ENCODE measurements around the gene GGA2.
A peak's percentile ranks its signal among the peaks of the same experiment; 100 is the strongest.
"Not testable (repeated sequence)": the region's sequence is repeated elsewhere in the genome, so short reads cannot be mapped to it uniquely, and the experiment has no call there.

Gene GGA2

DNA sequence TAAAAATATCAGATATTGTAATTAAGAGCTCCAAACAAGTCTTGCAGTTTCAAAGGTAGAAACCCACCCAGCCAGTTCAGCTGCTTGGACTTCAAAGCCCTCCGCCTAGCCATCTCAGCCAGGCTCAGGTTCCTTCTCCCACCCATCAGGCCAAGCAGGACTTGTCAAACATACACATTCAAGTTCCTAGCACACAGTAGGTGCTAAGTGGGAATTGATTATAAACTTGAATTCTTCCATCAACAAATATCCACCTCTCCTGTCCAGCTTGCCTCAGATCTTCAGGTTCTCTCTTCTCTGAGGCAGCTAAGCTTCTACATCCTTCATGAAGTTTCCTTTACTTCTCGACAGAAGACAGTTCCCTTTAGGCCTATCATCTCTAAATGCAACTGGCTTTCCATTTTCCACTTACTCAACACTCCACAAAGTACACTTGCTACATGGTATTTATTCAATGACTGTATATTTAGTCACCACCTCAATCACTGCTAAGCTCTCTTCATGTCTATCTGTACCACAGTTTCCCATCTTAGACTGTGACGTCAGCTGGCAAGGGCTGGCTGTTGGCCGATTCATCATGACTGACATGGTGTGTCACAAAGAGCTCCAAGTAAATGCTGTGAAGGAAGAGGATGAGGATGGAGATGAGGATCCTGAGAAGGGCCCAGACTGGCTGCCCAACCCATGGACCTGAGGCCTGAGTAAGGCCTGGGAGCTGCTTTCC, 44.0 kb downstream of the GGA2 start:
- DNase-seq (ENCODE audit: low read depth), result no peak

DNA sequence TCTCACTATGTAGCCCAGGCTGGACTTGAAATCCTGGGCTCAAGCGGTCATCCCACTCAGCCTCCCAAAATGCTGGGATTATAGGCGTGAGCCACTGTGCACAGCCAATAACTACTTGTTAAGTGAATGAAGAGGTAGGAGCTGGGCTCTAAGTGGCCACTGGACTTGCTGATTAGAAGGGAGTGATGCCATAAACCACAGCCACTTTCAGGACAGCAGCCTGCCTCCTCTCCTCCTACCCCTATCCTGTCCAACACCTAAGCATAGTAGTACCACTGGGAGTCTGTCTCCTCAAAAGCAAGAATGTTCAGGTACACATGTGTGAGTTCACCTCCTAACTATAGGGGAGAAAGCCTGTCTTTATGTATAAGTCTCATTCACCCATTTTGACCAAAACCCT, 45.1 kb downstream of the GGA2 start:
- DNase-seq (ENCODE audit: low read depth), result no peak

DNA sequence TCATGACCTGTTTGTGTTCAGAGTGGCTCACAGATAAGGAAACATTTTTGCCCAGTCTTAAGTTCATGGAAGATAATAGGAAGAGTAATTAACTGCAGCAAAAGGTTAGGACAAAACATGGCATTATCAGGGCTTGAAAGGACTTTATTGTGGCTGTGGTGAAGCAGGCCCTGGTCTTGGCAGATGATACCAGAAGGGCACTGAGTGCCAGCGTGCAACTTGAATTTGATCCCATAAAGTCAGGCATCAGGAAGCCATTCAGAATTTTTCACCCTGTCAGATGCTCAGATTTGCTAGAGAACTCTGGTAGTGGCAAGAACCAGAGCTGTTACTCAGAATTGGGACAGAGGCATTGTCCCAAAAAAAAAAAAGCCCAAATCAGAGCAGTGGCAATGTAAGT, 46.1 kb downstream of the GGA2 start:
- no peak for DNase-seq (ENCODE audit: low read depth)

DNA sequence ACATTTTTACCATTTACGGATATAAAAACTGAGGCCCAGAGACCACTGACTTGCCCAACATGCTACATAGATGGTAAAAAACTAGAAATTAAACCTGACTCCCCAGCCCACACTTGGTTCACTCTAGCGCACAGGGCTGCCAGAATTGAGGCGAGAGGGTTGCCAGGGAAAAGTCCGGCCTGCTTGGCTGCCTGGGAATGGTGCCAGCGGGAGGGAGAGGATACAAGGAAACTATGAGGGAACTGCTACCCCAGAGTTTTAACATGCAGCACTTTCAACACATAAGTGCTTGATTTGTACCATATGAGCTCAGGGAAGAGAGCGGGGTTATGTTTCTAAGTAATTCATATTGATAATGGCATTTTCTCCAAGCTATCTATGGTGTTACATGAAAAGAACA, 47.3 kb downstream of the GGA2 start:
- DNase-seq (ENCODE audit: low read depth), result not testable (repeated sequence)

DNA sequence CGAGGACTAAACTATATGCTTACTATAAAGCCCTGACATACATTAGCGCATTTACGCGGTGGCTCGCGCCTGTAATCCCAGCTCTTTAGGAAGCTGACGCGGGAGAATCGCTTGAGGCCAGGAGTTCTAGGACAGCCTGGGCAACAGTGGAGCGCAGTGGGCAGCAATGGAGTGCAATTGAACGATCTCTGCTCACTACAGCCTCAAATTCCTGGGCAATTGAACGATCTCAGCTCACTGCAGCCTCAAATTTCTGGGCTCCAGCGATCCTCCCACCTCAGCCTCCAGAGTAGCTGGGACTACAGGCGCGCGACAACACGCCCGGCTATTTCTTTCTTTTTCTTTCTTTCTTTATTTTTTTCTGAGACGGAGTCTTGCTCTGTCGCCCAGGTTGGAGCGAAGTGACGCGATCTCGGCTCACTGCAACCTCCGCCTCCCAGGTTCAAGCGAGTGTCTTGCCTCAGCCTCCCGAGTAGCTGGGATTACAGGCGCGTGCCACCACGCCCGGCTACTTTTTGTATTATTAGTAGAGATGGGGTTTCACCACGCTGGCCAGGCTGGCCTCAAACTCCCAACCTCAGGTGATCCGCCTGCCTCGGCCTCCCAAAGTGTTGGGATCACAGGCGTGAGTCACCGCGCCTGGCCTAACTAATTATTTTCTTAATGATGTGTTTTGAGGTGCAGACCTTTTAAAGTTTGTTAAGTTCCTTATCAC, 56.8 kb downstream of the GGA2 start:
- DNase-seq (ENCODE audit: low read depth), result no peak

DNA sequence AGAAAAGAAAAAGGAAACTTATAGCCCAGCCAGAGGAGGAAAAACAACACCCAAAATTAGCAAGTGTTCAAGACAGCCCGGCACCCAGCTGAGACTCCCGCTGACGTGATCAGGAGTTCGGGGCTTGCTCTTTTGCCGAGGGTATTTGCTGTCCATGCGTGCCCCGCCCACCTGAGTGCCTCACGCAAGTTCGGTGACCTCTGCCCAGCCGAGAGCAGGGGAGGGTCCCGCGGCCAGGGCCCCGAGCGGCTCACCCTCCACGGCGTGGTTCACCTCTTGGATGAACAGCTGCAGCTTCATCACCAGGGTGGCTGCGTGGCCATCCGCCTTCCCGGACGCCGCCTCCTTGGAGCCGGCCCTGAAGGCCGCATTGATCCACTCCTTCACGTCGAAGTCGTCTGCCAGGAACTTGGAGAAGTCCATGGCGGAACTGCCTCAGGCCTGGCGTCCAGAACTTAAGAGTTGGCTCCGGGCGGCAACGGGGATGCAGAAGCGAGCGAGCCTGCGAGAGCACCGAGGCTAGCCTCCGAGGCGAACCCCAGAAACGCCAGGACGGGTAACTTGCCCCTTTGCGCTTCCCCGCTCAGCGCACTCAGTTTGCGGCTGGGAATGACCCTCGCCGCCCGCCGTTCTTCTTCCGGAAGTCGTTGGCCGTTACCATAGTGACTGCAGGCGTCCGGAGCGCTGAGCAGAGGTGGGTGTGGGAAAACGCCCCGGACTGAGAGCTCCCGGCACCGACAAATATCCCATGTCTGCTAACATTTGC, 57.5 kb downstream of the GGA2 start, which contains the start of gene COG7:
Gene COG7, minus strand, starts transcription at position 618 of the 766 bp plus-strand sequence. Its CDS starts 195 bp downstream, at position 423.
- DNase-seq (ENCODE audit: low read depth), result peak; percentile 73

DNA sequence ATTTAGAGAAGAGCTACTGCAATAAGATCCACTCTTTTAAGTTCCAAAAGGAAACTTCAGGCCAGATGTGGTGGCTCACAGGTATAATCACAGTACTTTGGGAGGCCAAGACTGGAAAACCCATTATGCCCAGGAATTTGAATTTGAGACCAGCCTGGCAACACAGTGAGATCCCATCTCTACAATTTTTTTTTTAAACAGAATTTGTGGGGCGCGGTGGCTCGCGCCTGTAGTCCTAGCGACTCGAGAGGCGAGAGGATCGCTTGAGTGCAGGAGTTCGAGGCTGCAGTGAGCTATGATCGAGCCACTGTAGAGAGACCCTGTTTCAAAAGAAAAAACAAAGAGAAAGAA, 58.1 kb downstream of the GGA2 start:
- no peak for DNase-seq (ENCODE audit: low read depth)

DNA sequence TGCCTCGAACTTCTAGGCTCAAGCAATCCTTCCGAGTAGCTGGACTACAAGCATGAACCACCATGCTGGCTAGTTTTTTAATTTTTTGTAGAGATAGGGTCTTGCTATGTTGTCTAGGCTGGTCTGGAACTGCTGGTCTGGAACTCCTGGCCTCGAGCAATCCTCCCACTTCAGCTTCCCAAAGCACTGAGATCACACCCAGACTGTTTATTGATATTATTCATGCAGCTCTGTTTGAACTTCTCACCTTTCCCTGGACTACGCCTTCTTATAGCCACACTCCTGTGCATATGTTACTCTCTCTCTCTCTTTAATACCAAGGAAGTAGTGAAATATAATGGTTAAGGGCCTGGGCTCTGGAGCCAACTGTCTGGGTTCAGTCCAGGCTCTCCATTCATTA, 61.9 kb downstream of the GGA2 start:
- no peak for DNase-seq (ENCODE audit: low read depth)

DNA sequence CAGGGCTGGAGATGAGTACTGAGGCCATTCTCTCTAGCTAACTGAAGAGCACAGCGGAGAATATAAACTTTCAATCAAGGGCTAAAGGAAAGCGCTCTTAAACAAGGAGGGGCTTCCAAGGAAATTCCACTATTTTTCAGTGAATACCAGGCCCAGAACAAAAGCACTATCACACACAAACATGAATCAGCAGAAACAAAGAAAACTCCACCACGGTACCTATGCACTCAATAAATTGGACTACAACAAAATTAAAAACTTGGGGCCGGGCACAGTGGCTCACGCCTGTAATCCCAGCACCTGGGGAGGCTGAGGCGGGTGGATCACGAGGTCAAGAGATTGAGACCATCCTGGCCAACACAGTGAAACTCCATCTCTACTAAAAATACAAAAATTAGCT, 72.8 kb downstream of the GGA2 start:
- not testable (repeated sequence) for DNase-seq (ENCODE audit: low read depth)

DNA sequence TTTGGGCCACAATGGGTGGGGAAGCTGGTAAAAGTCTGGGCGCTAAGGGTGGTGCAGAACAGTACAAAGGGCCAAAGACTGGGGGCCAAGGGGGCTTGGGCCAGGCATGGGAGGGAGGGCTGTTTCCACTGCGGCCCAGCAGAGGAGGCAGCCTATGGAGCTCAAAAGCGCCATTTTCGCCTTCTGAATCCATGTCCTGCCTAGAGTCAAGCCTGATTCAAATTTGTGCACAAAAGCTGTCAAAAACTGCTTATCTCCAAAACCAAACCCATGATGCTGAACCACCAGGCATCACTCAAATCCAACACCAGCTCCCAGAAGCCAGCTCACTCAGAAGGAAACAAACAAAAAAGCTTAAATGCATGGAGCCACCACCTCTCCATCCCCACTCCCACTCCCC, 73.3 kb downstream of the GGA2 start:
- DNase-seq (ENCODE audit: low read depth), result no peak

DNA sequence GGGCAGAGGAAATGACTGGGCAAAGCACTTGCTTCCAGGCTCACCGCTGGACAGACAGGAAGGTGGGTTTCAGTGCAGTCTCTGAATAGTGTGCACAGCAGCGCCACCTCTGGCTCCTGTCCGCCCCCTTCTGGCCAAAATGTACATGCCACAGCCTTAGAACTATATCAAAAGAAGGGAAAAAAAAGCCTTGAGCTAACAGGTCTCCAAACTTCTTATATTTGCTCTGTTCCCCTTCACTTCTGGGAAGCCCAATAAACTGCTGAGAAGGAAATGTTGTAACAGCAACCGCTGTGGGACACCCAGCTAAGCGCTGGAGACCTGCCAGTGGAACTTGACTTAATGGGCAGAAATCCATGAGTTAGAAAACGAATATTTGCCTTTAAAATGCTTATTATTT, 74.8 kb downstream of the GGA2 start:
- DNase-seq (ENCODE audit: low read depth), result peak; percentile 36

DNA sequence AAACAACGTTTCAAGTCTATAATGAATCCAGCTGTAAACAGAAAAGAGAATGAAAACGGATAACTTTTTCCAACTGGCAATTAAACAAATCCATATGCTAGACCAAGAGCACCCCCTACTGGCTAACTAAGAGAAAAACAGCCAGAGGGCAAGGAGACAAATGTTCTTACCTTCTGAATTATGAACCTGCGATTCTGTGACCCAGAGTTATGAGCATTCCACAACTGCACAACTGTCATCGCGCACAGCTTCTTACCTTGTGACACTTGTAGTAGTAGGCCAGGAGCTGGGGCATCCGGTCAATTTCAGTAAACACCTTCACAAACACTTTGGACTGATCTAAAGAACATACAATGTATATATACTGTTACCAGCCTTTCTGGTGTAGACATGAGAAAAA, 75.9 kb downstream of the GGA2 start:
- no peak for DNase-seq (ENCODE audit: low read depth)

DNA sequence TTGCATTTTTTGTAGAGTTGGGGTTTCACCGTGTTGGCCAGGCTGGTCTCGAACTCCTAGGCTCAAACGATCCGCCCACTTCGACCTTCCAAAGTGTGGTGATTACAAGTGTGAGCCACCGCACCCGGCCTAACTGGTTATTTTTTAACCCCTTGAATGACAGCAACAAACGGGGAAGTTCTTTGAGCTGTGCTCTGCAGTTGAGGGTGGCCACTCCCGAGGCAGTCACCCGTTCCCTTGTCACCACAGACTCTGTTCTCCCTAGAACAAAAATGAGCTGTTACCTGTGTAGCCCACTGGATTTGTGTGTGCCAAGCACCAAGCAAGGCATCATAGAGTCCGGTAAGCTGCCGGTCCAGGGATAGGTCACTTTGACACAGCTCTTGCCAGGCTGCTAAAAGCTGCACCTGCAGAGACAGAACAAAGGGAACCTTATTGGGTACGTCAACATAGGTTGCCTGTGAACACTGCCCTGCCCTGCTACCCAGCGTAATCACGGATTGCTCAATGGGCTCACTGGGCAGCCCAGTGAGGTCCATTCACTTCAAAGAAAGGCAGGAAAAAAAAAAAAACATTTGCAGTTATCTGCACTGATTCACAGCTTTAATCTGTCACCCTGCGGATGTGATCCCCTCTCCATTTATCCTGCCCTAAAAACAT, 76.9 kb downstream of the GGA2 start:
- no peak for DNase-seq (ENCODE audit: low read depth)

DNA sequence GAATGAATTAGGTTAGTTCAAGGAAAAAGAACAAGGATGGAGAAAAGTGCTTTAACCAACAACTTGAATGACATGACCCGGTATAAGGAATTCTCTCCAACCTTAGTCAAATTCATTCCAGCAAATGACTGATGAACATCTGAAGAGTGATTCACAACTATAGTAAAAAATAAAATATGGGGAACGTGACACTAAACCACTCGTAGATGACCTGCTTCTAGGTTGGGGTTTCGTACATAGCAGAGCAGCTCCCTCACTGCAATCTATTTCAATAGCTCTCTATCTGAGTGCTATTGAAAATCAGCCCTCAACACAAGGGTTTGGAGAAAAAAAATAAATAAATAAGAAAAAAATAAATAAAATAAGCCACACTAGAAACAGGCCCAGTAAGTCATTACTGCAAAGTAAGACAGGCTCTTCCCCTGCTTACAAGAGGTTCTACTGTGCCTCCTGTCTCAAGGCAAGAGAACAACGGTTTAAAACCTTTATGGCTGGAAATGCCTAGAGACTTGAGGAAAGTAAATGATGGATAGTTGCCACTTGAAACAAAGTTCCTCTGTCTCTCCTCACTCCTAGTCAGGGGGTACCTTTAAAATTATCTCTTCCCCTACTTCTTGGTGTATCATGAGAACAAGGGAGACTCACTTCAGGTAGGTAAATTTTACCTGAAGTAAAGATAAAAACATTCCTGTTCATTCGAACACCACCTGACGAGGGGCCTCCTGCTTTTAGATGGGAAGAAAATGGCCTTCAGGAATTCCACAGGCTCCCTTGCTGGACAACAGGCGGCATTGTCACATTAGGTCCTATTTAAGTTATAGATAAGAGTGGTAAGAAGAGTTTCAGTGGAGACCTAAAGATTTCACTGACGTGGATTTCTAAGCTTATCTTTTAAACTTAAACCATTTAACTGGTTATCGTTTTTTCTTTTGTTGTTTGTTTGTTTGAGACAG, 77.8 kb downstream of the GGA2 start:
- DNase-seq (ENCODE audit: low read depth), result no peak

DNA sequence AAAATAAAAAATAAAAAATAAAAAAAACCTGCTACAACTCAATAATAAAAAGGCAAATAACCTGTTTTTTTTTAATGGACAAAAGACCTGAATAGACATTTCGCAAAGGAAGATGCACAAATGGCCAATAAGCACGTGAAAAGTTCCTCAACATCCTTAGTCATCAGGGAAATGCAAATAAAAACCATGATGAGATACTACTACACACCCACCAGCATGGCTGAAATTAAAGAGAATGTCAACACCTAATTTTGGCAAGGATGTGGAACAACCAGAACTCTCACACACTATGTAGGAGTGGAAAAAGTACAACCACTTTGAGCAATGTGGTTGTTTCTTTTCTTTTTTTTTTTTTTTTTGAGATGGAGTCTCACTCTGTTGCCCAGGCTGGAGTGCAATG, 81.9 kb downstream of the GGA2 start:
- DNase-seq (ENCODE audit: low read depth), result no peak

DNA sequence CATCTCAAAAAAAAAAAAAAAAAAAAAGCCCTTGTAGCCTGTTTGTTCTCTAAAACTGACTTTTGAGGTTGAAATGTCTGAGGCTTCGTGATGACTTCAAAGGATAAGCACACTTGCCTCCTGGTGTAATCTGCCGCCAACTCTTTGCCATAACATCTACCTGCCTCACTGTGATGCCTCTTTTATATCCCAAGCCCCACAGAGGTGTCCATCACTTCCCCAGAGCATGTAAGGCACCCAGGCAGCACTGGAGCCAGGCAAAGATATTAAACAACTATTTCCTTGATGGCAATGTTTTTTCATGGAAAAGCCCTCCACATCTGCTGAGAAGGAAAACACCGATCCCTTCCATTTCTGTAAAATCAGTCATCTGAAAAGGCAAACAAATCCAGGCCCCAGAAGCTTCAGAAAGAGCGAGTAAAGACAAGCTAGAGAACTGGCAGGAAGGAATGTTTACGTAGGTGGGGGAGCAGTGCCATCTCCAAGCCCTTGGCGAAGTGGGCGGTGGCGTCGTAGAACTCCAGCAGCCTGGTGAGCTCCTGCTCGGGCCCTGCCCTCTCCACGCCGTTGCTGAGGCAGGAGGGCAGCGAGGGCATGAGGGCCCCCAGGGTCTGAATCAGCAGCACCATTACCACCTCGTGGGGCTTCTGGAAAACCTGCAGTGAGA, 85.9 kb downstream of the GGA2 start:
- DNase-seq (ENCODE audit: low read depth), result no peak

DNA sequence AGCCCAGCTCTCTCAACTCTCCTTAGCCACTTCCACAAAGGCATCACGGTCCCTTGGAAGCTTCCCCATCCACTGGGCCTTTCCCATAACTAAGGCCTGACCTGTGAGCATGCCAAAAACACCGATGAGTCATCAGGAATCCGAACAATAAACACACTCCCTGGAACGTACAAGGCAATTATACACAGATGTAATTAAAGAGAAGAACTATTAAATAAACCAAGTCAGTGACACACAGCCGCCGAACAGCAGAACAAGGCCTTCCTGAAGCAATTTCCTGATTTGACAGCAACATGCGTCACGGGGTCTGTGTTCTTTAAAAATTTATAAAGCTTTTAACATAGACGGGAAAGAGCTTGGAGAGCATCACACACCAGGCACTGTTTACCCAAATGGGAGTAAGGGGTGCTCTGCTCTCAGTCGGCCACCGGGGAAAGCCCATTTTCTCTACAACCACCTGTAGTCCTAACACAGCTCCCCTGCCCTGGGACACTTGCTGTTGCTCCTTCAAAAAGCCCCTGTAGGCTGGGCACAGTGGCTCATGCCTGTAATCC, 86.7 kb downstream of the GGA2 start:
- DNase-seq (ENCODE audit: low read depth), result no peak

DNA sequence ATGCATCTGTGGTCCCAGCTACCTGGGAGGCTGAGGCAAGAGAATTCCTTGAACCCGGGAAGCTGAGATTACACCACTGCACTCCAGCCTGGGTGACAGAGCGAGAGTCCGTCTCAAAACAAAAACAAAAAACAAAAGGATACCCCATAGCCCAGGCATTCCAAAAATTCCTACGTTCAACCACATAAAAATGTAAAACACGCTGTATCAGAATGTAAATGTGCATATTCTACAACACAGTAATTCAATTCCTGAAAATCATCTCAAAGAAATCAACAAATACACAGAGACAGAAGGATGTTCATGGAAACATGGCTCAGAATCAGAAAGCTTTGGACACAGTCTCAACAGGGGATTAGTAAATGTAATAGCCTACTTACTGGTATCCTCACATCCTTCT, 90.3 kb downstream of the GGA2 start:
- no peak for DNase-seq (ENCODE audit: low read depth)

DNA sequence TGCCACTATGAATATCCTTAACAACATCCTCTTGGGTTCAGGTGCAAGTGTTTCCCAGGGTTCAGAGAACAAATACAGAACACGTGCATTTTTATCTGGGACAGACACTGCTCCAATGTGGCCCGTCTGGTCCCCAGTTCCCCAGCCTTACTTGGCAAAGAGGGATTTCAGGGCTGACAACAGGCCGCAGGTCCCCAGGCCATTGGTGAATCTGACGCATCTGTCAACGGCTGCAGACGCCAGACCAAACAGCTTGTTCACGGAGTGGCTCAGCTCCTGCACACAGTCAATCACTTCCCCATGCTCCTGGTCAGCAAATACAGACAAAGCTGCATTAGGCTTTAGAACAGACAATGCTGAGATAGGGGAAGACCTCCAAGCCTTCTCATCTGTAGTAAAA, 93.5 kb downstream of the GGA2 start:
- DNase-seq (ENCODE audit: low read depth), result no peak

DNA sequence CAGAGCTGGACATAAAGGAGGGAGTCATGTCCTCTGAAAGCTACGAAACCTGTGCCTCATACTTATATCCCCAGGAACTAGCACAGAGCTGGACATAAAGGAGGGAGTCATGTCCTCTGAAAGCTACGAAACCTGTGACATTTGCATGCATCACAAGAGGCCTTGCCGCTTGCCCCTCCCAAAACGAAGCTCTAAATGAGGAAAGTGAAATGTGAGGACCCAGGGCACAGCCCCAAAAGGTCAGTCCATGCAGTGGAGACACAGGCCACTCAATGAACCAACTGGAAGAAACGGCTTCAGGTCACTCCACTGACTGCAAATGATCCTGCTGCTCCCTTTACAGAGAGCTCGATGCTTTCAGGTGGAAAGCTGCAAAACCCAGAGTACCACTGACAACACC, 95.6 kb downstream of the GGA2 start:
- DNase-seq (ENCODE audit: low read depth), result no peak

Measured in activated T-helper 9 cell treated with anti-CD3 and anti-CD28 coated beads, Interleukin-2, amount 50 U/mL, for 16 hours (primary cell).